DOHH2 (cell line): ENCODE measurements around the gene WNK1.
A peak's percentile ranks its signal among the peaks of the same experiment; 100 is the strongest.

ENCODE experiments used
- H3F3A ChIP-seq: fragments of 200-600 bp; sonication (generic), shearing (Covaris generic); 2 replicates; pipeline ENCODE4 v1.6.0; 2016; ENCODE audit warnings: antibody characterized with exemption, mild to moderate bottlenecking; ENCODE audit not compliant: control insufficient read depth, insufficient read depth
- H3K27ac ChIP-seq: fragments of 200-600 bp; sonication (generic); 2 replicates; pipeline ENCODE4 v1.5.1; 2014; ENCODE audit warnings: low read depth, mild to moderate bottlenecking, low read length, moderate library complexity
- H3K27me3 ChIP-seq: fragments of 200-600 bp; sonication (generic); 2 replicates; pipeline ENCODE4 v1.6.1; 2014; ENCODE audit warnings: mild to moderate bottlenecking, low read length, mixed read lengths; ENCODE audit not compliant: control insufficient read depth
- H3K36me3 ChIP-seq: fragments of 200-600 bp; sonication (generic); 2 replicates; pipeline ENCODE4 v1.6.1; 2014; ENCODE audit warnings: mild to moderate bottlenecking, low read length, moderate library complexity, mixed read lengths; ENCODE audit not compliant: control insufficient read depth
- H3K4me1 ChIP-seq: fragments of 200-600 bp; sonication (generic); 2 replicates; pipeline ENCODE4 v1.6.1; 2014; ENCODE audit warnings: mild to moderate bottlenecking, low read length, mixed read lengths; ENCODE audit not compliant: control insufficient read depth
- H3K4me2 ChIP-seq: fragments of 200-600 bp; sonication (generic); 2 replicates; pipeline ENCODE4 v1.6.0; 2014; ENCODE audit warnings: mild to moderate bottlenecking, low read length, moderate library complexity
- H3K4me3 ChIP-seq: fragments of 200-600 bp; sonication (generic); 2 replicates; pipeline ENCODE4 v1.5.1; 2014; ENCODE audit warnings: mild to moderate bottlenecking, low read length, mixed read lengths
- H3K79me2 ChIP-seq: fragments of 200-600 bp; sonication (generic); 2 replicates; pipeline ENCODE4 v1.6.1; 2014; ENCODE audit warnings: mild to moderate bottlenecking, low read length, mixed read lengths; ENCODE audit not compliant: control insufficient read depth
- H3K9me2 ChIP-seq: fragments of 200-600 bp; sonication (generic); replicated peaks from 2 replicates; pipeline ENCODE4 v1.6.1; 2014; ENCODE audit warnings: mild to moderate bottlenecking, low read length, mixed read lengths; ENCODE audit not compliant: control insufficient read depth
- H3K9me3 ChIP-seq: fragments of 200-600 bp; sonication (generic); 2 replicates; pipeline ENCODE4 v1.6.1; 2014; ENCODE audit warnings: antibody characterized with exemption, low read length, mixed read lengths; ENCODE audit not compliant: control insufficient read depth, insufficient read depth
- H4K20me1 ChIP-seq: fragments of 200-600 bp; sonication (generic); 2 replicates; pipeline ENCODE4 v1.6.0; 2014; ENCODE audit warnings: low read depth, mild to moderate bottlenecking, antibody characterized with exemption, low read length, moderate library complexity; ENCODE audit not compliant: control insufficient read depth, insufficient read depth
- EZH2phosphoT487 ChIP-seq: fragments of 200-600 bp; sonication (generic); IDR thresholded peaks from 2 replicates; pipeline ENCODE4 v1.6.1; 2017; ENCODE audit warnings: borderline replicate concordance, mild to moderate bottlenecking, antibody characterized with exemption, low read length, moderate library complexity, mixed read lengths
- TF ChIP-seq, protein P1 (sequence below): fragments of 200-600 bp; sonication (generic); IDR thresholded peaks from one replicate; pipeline ENCODE4 v1.5.1; 2014; ENCODE audit warnings: antibody characterized with exemption, mild to moderate bottlenecking, low read depth, low read length; ENCODE audit not compliant: poor library complexity, severe bottlenecking

WNK1 gene

DNA sequence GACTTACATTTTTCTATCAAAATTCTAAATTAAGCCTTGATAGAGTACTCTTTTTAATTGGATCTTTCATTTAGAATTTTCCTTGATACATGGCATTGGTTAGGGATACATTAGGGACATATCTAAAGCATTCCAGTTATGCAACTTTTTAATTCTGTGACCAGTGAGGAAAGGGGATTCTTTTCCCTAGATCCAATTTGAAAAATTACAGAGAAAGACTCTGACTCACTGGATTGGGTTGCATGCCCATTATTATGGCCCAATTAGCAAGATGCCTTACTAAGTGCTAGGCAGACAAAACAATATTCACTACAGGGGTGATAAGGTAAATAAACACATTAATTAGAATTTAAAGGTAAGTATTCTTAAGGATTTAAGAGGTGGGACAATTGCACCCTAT lies 202.4 kb downstream of the WNK1 start:
- peaks cover 32% of the 10 kb centered on the region for H3K4me1 ChIP-seq
- no peaks in the 10 kb centered on the region for H4K20me1 ChIP-seq
- H3K36me3 ChIP-seq: no peaks in the 10 kb centered on the region
- H3K9me3 ChIP-seq: no peaks in the 10 kb centered on the region
- no peaks in the 10 kb centered on the region for H3K79me2 ChIP-seq
- H3K27me3 ChIP-seq: no peaks in the 10 kb centered on the region
- H3K9me2 ChIP-seq: no peaks in the 10 kb centered on the region
- H3K27ac ChIP-seq: no peak overlapping the region
- H3F3A ChIP-seq: peaks cover 21% of the 10 kb centered on the region
- H3K4me2 ChIP-seq: no peak overlapping the region
- TF ChIP-seq, protein P1, sequence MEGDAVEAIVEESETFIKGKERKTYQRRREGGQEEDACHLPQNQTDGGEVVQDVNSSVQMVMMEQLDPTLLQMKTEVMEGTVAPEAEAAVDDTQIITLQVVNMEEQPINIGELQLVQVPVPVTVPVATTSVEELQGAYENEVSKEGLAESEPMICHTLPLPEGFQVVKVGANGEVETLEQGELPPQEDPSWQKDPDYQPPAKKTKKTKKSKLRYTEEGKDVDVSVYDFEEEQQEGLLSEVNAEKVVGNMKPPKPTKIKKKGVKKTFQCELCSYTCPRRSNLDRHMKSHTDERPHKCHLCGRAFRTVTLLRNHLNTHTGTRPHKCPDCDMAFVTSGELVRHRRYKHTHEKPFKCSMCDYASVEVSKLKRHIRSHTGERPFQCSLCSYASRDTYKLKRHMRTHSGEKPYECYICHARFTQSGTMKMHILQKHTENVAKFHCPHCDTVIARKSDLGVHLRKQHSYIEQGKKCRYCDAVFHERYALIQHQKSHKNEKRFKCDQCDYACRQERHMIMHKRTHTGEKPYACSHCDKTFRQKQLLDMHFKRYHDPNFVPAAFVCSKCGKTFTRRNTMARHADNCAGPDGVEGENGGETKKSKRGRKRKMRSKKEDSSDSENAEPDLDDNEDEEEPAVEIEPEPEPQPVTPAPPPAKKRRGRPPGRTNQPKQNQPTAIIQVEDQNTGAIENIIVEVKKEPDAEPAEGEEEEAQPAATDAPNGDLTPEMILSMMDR: no peak
- TF ChIP-seq EZH2phosphoT487: no peak
- H3K4me3 ChIP-seq: no peak overlapping the region

DNA sequence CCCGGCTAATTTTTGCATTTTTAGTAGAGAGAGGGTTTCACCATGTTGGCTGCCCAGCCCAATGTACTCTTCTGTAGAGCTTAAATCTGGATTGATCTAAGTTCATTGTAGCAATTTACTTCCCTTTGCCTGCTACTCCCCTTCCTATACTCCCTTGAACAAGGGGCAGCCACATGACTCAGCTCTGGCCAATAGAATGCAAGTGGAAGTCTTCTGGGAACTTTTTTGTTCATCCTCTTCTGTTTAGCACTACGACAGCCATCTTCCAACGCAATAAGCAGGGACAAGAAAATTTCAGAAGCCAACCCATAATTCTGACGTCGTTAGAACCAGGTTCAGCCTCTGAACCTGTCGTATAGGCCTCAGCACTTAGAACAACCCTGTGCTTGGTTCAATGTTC lies 203.6 kb downstream of the WNK1 start:
- no peak overlapping the region for H3K4me2 ChIP-seq
- no peaks in the 10 kb centered on the region for H3K9me3 ChIP-seq
- no peaks in the 10 kb centered on the region for H3K9me2 ChIP-seq
- H3F3A ChIP-seq: peaks cover 21% of the 10 kb centered on the region
- H3K27me3 ChIP-seq: no peaks in the 10 kb centered on the region
- no peak for TF ChIP-seq EZH2phosphoT487
- TF ChIP-seq, protein P1: no peak
- no peaks in the 10 kb centered on the region for H4K20me1 ChIP-seq
- no peak overlapping the region for H3K4me3 ChIP-seq
- H3K4me1 ChIP-seq: peaks cover 28% of the 10 kb centered on the region
- no peaks in the 10 kb centered on the region for H3K36me3 ChIP-seq
- no peak overlapping the region for H3K27ac ChIP-seq
- H3K79me2 ChIP-seq: no peaks in the 10 kb centered on the region

DNA sequence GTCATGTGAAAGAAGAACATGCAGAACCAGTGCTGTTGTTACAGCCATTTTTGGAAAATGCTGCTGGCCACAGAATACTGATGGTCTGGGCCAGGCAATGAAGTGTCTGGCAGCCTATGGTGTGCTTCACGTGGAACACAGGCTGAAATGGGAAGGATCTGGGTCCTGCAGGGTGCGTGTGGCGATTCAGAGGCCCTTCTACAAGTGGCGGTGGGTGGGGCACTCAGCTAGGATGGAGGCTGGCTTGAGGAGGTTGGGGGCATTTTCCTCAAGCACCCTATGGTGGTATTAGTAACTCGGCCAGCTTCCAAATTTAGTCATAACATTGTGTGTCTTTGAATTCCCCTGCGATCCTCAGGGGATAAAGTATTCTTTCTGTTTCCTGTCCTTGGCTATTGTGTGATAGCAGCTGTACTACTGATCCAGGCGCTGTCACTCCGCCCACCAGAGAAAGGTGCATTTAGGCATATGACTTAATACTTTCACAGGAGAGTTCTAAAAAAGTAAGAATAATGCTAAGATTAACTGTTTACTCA lies 206.3 kb downstream of the WNK1 start:
- TF ChIP-seq EZH2phosphoT487: no peak
- TF ChIP-seq, protein P1: no peak
- peaks cover 13% of the 10 kb centered on the region for H3K4me1 ChIP-seq
- H3K79me2 ChIP-seq: no peaks in the 10 kb centered on the region
- H3K9me2 ChIP-seq: no peaks in the 10 kb centered on the region
- H3K4me2 ChIP-seq: peak overlapping the region; percentile 48
- H3K27me3 ChIP-seq: no peaks in the 10 kb centered on the region
- H3K9me3 ChIP-seq: no peaks in the 10 kb centered on the region
- no peak overlapping the region for H3K27ac ChIP-seq
- H3F3A ChIP-seq: peaks cover 8% of the 10 kb centered on the region
- H3K36me3 ChIP-seq: no peaks in the 10 kb centered on the region
- no peaks in the 10 kb centered on the region for H4K20me1 ChIP-seq
- H3K4me3 ChIP-seq: peak overlapping the region; percentile 15; the same call in 1 of the 2 replicates
